Activated CD4-positive, alpha-beta T cell treated with anti-CD3 and anti-CD28 coated beads, Interleukin-2, amount 10 ng/mL, durations not matched to agents 7 days and 5 days (primary cell): ENCODE results near the gene TIMM44. TPM values are rescaled to one million over a fixed set of nuclear protein-coding genes. Genes with fewer than 3 reads are reported as not detected.

Experiments
- CTCF ChIA-PET: fragments of 350-600 bp; sonication (Branson Sonifier 250); formaldehyde crosslinking; loops from one replicate; lab custom pipeline; 2021; ENCODE audit warnings: antibody characterized with exemption; lab: Charles Lee
- POLR2A ChIA-PET: fragments of 350-600 bp; sonication (Branson Sonifier 250); formaldehyde crosslinking; loops from one replicate; lab custom pipeline; 2021; ENCODE audit warnings: antibody characterized with exemption; lab: Charles Lee
- DNase-seq: peaks from one replicate; pipeline ENCODE4 v3.0.0-alpha.2; 2020
- H3K27ac Mint-ChIP-seq: one replicate; pipeline ENCODE4 v1.8.0; 2021; ENCODE audit warnings: mild to moderate bottlenecking, moderate library complexity, mixed read lengths
- H3K27me3 Mint-ChIP-seq: one replicate; pipeline ENCODE4 v1.8.0; 2021; ENCODE audit warnings: mixed read lengths
- H3K36me3 Mint-ChIP-seq: one replicate; pipeline ENCODE4 v1.8.0; 2021; ENCODE audit warnings: low read depth, mixed read lengths
- H3K4me1 Mint-ChIP-seq: one replicate; pipeline ENCODE4 v1.8.0; 2021; ENCODE audit warnings: mixed read lengths
- H3K4me3 Mint-ChIP-seq: one replicate; pipeline ENCODE4 v1.8.0; 2021; ENCODE audit warnings: mild to moderate bottlenecking, moderate library complexity, mixed read lengths
- H3K9me3 Mint-ChIP-seq: one replicate; pipeline ENCODE4 v1.8.0; 2021; ENCODE audit warnings: mixed read lengths
- total RNA-seq, 2 experiments: library from RNA; stranded (reverse); gene quantifications; one replicate each; pipeline ENCODE4 v1.2.3, GENCODE V29; 2021

TIMM44 gene
- total RNA-seq, 2 experiments from 2014 or later = 44.0 to 59.9 TPM

DNA sequence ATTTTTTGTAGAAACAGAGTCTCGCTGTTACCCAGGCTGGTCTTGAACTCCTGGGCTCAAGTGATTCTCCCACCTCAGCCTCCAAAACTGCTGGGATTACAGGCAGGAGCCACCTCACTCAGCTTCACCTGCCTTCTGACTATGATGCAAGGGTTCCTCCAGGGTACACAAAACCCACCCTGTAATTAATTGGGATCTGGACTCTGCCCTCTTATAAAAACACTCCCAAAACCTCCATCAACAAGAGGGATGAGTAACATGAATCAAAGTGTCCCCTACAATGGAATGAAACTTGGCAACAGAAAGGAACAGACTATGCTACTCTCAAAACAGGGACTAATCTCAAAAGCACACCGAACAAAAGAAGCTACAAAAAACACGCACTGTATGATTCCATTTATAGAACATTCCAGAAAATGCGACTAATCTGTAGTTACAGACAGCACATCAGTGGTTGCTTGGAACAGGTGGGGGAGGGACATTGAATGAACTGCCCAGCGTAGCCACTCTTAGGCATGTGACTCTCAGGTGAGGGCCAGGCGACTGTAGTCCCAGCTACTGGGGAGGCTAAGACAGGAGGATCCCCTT lies 66.1 kb downstream of the TIMM44 start:
- ChIA-PET POLR2A (no interaction called here), CTCF (interaction anchor here (0.7 to 1.4 kb wide), 4 partner anchors 9 to 28 kb away, joined by 3 to 4 read pairs (median 3); partner anchors contain the start of genes LRRC8E and MAP2K7)
- DNase-seq = no peak
- Mint-ChIP-seq H3K4me3 (no peak overlapping the region), H3K27ac (no peak overlapping the region), H3K9me3 (no peaks in the 10 kb centered on the region), H3K4me1 (peaks cover 12% of the 10 kb centered on the region), H3K27me3 (peaks cover 22% of the 10 kb centered on the region), H3K36me3 (no peaks in the 10 kb centered on the region)

Other genes with a start within 250 kb of the TIMM44 start
- gene FCER2, start 241.5 kb downstream of the TIMM44 start, total RNA-seq = under 1 TPM; 0.23 to 0.30 TPM
- not detected for gene CLEC4G, start 211.6 kb downstream of the TIMM44 start, total RNA-seq
- gene CD209, start 196.1 kb downstream of the TIMM44 start, total RNA-seq = not detected
- not detected for gene CLEC4M, start 180.4 kb downstream of the TIMM44 start, total RNA-seq
- gene EVI5L, start 113.4 kb downstream of the TIMM44 start, total RNA-seq = 10 to 100 TPM in 1 of 2 experiments, 1 to 10 TPM in 1; 9.7 to 11.2 TPM
- under 1 TPM; 0.10 to 0.15 TPM for gene PRR36, start 69.3 kb downstream of the TIMM44 start, total RNA-seq
- gene LRRC8E, start 55.2 kb downstream of the TIMM44 start, total RNA-seq = not detected
- gene MAP2K7, start 39.8 kb downstream of the TIMM44 start, total RNA-seq = 10 to 100 TPM; 44.1 to 45.6 TPM
- gene TGFBR3L, start 28.8 kb downstream of the TIMM44 start, total RNA-seq = 1 to 10 TPM in 1 of 2 experiments, under 1 TPM in 1; 0.79 to 1.4 TPM
- 10 to 100 TPM; 18.6 to 19.1 TPM for gene SNAPC2, start 23.3 kb downstream of the TIMM44 start, total RNA-seq
- gene CTXN1, start 17.5 kb downstream of the TIMM44 start, total RNA-seq = not detected
- gene ELAVL1, start 62.0 kb upstream of the TIMM44 start, total RNA-seq = 100 to 1,000 TPM; 109 TPM
- gene CCL25, start 109.1 kb upstream of the TIMM44 start, total RNA-seq = 1 to 10 TPM; 5.2 to 7.4 TPM
- not detected for gene FBN3, start 205.9 kb upstream of the TIMM44 start, total RNA-seq